Keratinocyte (primary cell): Measurements from ENCODE around the gene MICOS13. TPM values are rescaled to one million over a fixed set of nuclear protein-coding genes. Genes with fewer than 3 reads are reported as not detected.

Experiments used
- DNase-seq: peaks from one replicate; pipeline ENCODE4 v3.0.0-alpha.2; 2011; ENCODE audit warnings: low read depth, missing footprints, low spot score
- FAIRE-seq: peaks from 2 replicates; lab custom pipeline; 2011; peaks lifted over from hg19 to GRCh38; lab: Jason Lieb, UNC
- H2AFZ ChIP-seq: 2 replicates; pipeline ENCODE4 v1.6.0; 2012; ENCODE audit warnings: low read length, control low read depth, inconsistent platforms; ENCODE audit not compliant: control insufficient read depth
- H3K27ac ChIP-seq: 2 replicates; pipeline ENCODE4 v1.5.1; 2011; ENCODE audit warnings: low read length; ENCODE audit not compliant: control insufficient read depth, insufficient read depth
- H3K27me3 ChIP-seq: 3 replicates; pipeline ENCODE4 v1.6.0; 2011; ENCODE audit warnings: low read length; ENCODE audit not compliant: control insufficient read depth, insufficient read depth; ENCODE audit errors: extremely low read depth
- H3K36me3 ChIP-seq, 2 experiments: 2 replicates in 1 of 2; 3 replicates in 1 of 2; pipeline ENCODE4 v1.5.1; 2011; ENCODE audit warnings: low read length in 2 of 2, mild to moderate bottlenecking in 1 of 2; ENCODE audit not compliant: control insufficient read depth in 2 of 2, insufficient read depth in 2 of 2; ENCODE audit errors: extremely low read depth in 1 of 2
- H3K4me1 ChIP-seq: 3 replicates; pipeline ENCODE4 v1.5.1; 2011; ENCODE audit warnings: low read length; ENCODE audit not compliant: control insufficient read depth, insufficient read depth; ENCODE audit errors: extremely low read depth
- H3K4me2 ChIP-seq: 3 replicates; pipeline ENCODE4 v1.6.0; 2011; ENCODE audit warnings: low read depth, low read length; ENCODE audit not compliant: control insufficient read depth, insufficient read depth; ENCODE audit errors: extremely low read depth
- H3K4me3 ChIP-seq, 3 experiments: fragments of 200-600 bp in 1 of 3; sonication (generic) in 1 of 3; 2 replicates in 2 of 3; 3 replicates in 1 of 3; pipeline ENCODE4 v1.5.1; 2011 to 2016; ENCODE audit warnings: low read length in 3 of 3, mild to moderate bottlenecking in 3 of 3, control low read depth in 2 of 3, inconsistent platforms in 1 of 3, low read depth in 1 of 3, mixed read lengths in 1 of 3, mixed run types in 1 of 3, moderate library complexity in 1 of 3; ENCODE audit not compliant: control insufficient read depth in 2 of 3, insufficient read depth in 2 of 3; ENCODE audit errors: extremely low read depth in 1 of 3
- H3K79me2 ChIP-seq: 2 replicates; pipeline ENCODE4 v1.6.0; 2012; ENCODE audit warnings: low read length; ENCODE audit not compliant: control insufficient read depth, insufficient read depth
- H3K9ac ChIP-seq: 3 replicates; pipeline ENCODE4 v1.6.0; 2011; ENCODE audit warnings: low read length; ENCODE audit not compliant: control insufficient read depth, insufficient read depth; ENCODE audit errors: extremely low read depth
- H3K9me1 ChIP-seq: 3 replicates; pipeline ENCODE4 v1.6.0; 2011; ENCODE audit warnings: low read length; ENCODE audit not compliant: control insufficient read depth, insufficient read depth; ENCODE audit errors: extremely low read depth
- H3K9me3 ChIP-seq: 2 replicates; pipeline ENCODE4 v1.5.1; 2012; ENCODE audit warnings: low read depth, low read length; ENCODE audit not compliant: control insufficient read depth
- H4K20me1 ChIP-seq: 3 replicates; pipeline ENCODE4 v1.6.0; 2011; ENCODE audit warnings: low read length; ENCODE audit not compliant: control insufficient read depth, insufficient read depth; ENCODE audit errors: extremely low read depth
- EZH2 ChIP-seq: IDR thresholded peaks from one replicate; pipeline ENCODE4 v1.6.1; 2012; ENCODE audit warnings: inconsistent platforms, mild to moderate bottlenecking, low read length, moderate library complexity
- dilution Hi-C: fragments of 300-500 bp; cut with MboI; formaldehyde crosslinking; loops from one replicate; pipeline ENCODE4 v1.7.0; 2020; ENCODE audit warnings: low sequenced_read_pairs; ENCODE audit not compliant: extremely low pct_ligation_motif_present
- polyA plus RNA-seq, 5 experiments: library from polyadenylated mRNA; depleted of rRNA in 3 of 5; stranded (reverse) in 3 of 5; stranded (forward) in 1 of 5; unstranded in 1 of 5; fragments of >200 nt; gene quantifications; 1 replicate in 1 of 5; 2 replicates in 3 of 5; 3 replicates in 1 of 5; pipeline versions ENCODE4 v1.2.1 to v1.2.3, GENCODE V29; 2011 to 2012; ENCODE audit warnings: missing spikeins in 2 of 5, low read depth in 1 of 5, low replicate concordance in 1 of 5
- TF ChIP-seq, protein P1 (sequence below), 3 experiments: IDR thresholded peaks in 1 of 3; conservative IDR thresholded peaks in 1 of 3; optimal IDR thresholded peaks in 1 of 3; 2 replicates in 2 of 3; 3 replicates in 1 of 3; pipeline versions ENCODE3 to v1.5.1; 2011; ENCODE audit warnings: low read length in 3 of 3, mild to moderate bottlenecking in 3 of 3, moderate library complexity in 2 of 3, control low read depth in 1 of 3, inconsistent platforms in 1 of 3; ENCODE audit not compliant: insufficient read depth in 2 of 3; ENCODE audit errors: extremely low read depth in 1 of 3

MICOS13 gene
- polyA plus RNA-seq, 1 donor (not counting 4 experiments of a cell fraction or from before 2014, with no cell fraction given): 35.2 TPM

DNA sequence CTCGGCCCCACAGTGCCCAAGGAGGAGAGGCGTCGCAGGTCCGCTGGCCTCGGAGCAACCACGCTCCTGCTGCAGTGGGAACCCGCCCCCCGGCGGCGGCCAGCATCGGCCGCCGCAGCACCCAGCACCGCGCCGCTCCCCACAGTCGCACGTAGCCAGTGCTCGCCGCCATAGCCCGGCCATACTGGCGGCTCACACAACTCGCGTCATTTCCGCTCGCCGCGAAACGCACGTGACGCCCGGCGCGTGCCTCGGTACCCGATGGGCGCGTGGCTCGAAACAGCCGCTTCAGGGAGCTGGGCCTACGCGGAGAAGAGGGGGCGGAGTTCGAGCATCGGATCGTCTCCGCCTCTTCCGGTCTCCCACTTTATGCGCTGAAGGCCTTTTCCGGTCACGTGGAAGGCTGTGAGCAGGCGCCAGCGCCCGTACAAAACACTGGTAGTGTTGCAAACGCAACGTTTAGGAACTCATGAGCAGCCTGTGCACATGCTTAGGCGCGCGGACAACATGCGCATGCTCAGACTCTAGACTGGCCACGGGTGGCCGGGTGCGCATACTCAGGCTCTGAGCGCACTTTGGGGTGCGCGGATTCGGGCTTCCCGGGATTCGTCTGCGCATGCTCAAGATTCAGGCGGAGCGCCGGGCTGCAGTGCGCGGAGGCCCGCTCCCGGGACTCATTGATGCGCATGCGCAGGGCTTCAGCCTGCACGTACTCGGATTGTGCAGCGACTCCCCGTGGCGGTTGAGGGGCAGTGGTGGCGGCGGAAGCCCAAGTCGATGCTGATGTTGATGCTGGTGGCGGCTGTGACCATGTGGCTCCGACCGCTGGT, 39.9 kb upstream of the MICOS13 start, which contains the start of the genes CATSPERD and LONP1:
Gene CATSPERD, plus strand, starts transcription at position 677 of the 830 bp plus-strand sequence. Its CDS starts 101 bp downstream, at position 778.
Gene LONP1, minus strand, starts transcription at position 186 of the 830 bp plus-strand sequence. Its CDS starts 14 bp downstream, at position 172.
- peak; percentile 74 for FAIRE-seq
- Histone ChIP-seq H3K4me1 (peaks cover 19% of the 10 kb centered on the region), H3K9ac (peak within 1 kb of the TSS; percentile 99), H4K20me1 (peaks cover 5% of the 10 kb centered on the region), H3K9me1 (no peaks in the 10 kb centered on the region), H3K4me3 (peak within 1 kb of the TSS; percentile 91 to 99 (median 93)), H3K36me3 (peaks cover 3 to 15% of the 10 kb centered on the region in 2 experiments), H3K79me2 (peaks cover 42% of the 10 kb centered on the region), H3K27ac (peak within 1 kb of the TSS; percentile 96), H3K9me3 (no peaks in the 10 kb centered on the region), H2AFZ (peak within 1 kb of the TSS; percentile 100), H3K27me3 (no peaks in the 10 kb centered on the region), H3K4me2 (peak within 1 kb of the TSS; percentile 92)
- TF ChIP-seq, protein P1, sequence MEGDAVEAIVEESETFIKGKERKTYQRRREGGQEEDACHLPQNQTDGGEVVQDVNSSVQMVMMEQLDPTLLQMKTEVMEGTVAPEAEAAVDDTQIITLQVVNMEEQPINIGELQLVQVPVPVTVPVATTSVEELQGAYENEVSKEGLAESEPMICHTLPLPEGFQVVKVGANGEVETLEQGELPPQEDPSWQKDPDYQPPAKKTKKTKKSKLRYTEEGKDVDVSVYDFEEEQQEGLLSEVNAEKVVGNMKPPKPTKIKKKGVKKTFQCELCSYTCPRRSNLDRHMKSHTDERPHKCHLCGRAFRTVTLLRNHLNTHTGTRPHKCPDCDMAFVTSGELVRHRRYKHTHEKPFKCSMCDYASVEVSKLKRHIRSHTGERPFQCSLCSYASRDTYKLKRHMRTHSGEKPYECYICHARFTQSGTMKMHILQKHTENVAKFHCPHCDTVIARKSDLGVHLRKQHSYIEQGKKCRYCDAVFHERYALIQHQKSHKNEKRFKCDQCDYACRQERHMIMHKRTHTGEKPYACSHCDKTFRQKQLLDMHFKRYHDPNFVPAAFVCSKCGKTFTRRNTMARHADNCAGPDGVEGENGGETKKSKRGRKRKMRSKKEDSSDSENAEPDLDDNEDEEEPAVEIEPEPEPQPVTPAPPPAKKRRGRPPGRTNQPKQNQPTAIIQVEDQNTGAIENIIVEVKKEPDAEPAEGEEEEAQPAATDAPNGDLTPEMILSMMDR (optimal IDR thresholded peaks at IDR 0.05 in 1 of 3, IDR thresholded peaks at IDR 0.05 in 1 of 3, conservative IDR thresholded peaks at IDR 0.05 in 1 of 3; ENCODE audit: extremely low read depth in 1 of 3, insufficient read depth in 2 of 3, low read length in 3 of 3): peak; percentile 90 to 99 (median 98)
- no peak for TF ChIP-seq EZH2
- peak; percentile 84 for DNase-seq
- dilution Hi-C loops: no loop called here

DNA sequence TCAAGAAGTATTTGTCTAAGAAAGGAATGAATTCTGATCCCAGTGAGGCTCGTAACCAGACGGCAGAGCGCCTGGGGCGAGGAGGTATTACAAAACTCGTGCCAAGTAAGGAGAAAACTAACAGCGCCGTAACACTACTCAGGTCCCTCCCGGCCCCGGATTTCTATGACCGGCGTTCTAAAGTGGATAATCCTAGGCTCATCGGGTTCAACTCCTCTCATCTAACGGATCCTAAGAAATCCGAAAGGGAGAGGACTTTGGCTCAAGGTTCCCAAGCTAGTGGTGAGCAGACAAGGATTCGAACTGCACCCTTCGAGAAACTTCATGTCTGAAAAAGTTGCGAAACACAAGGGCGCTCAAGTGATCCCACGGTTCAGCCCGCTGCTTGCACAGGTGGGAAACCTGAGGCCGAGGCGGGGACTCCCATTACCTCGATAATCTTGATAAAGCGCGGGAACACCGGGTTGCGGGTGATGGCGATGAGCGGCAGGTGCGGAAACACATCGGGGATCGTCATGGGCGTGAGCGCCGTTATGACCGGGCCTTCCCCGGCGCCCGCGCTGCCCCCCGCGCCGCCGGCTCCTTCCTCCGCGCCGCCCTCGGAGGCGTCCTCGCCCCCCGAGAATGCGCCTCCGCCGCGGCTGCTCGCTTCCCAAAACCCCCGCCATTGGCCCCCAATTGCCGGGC, 39.1 kb upstream of the MICOS13 start:
- peaks cover 10% of the 10 kb centered on the region for H4K20me1 ChIP-seq
- peak overlapping the region; percentile 99 for H3K9ac ChIP-seq
- no peaks in the 10 kb centered on the region for H3K9me3 ChIP-seq
- dilution Hi-C loops: no loop called here
- peak overlapping the region; percentile 92 for H3K4me2 ChIP-seq
- DNase-seq: no peak
- peak overlapping the region; percentile 91 to 99 (median 93) for H3K4me3 ChIP-seq
- peaks cover 5 to 21% of the 10 kb centered on the region in 2 experiments for H3K36me3 ChIP-seq
- no peaks in the 10 kb centered on the region for H3K9me1 ChIP-seq
- FAIRE-seq: no peak
- H3K27ac ChIP-seq: peak overlapping the region; percentile 96
- H3K4me1 ChIP-seq: peaks cover 19% of the 10 kb centered on the region
- peak overlapping the region; percentile 56 for H2AFZ ChIP-seq
- peaks cover 49% of the 10 kb centered on the region for H3K79me2 ChIP-seq
- H3K27me3 ChIP-seq: no peaks in the 10 kb centered on the region
- TF ChIP-seq, protein P1 (optimal IDR thresholded peaks at IDR 0.05 in 1 of 3, IDR thresholded peaks at IDR 0.05 in 1 of 3, conservative IDR thresholded peaks at IDR 0.05 in 1 of 3; ENCODE audit: extremely low read depth in 1 of 3, insufficient read depth in 2 of 3, low read length in 3 of 3): no peak
- TF ChIP-seq EZH2: no peak
